ENCODE data around the gene ZFP90. TPM values are rescaled to one million over a fixed set of nuclear protein-coding genes. Genes with fewer than 3 reads are reported as not detected.

Gene ZFP90
- total RNA-seq, 1 experiment from 2014 or later, result 21.8 TPM

GRCh38 chr16:68490358-68490757, 48.7 kb upstream of the ZFP90 start:
- H2AFZ ChIP-seq (ENCODE audit: low read depth, low read length, poor library complexity, severe bottlenecking), result no peak overlapping the region
- ChIA-PET RAD21 (ENCODE audit: low non-redundant PET in 1 of 2, low total read pairs in 2 of 2, uncharacterized antibody in 2 of 2, unreplicated experiment in 2 of 2) (no interaction called here), POLR2A (no interaction called here), CTCF (no interaction called here)
- no peaks in the 10 kb centered on the region for H3K9me3 ChIP-seq (ENCODE audit: control insufficient read depth in 1 of 2, insufficient read depth in 1 of 2, low read depth in 1 of 2, low read length in 2 of 2)
- no peak overlapping the region for H3K9ac ChIP-seq (ENCODE audit: low read length)
- no peak for ATAC-seq
- H3K79me2 ChIP-seq (ENCODE audit: insufficient read depth, low read length), result no peaks in the 10 kb centered on the region
- H3K4me1 ChIP-seq (ENCODE audit: control insufficient read depth in 1 of 2, insufficient read depth in 2 of 2, low read length in 2 of 2), result peaks cover 10 to 17% of the 10 kb centered on the region in 2 experiments
- BruUV-seq (replicated peaks), result no TSS peak
- no peak overlapping the region for H3K27ac ChIP-seq (ENCODE audit: low read depth, low read length)
- TF ChIP-seq SIN3A (IDR thresholded peaks at IDR 0.05; ENCODE audit: low read depth) (no peak), CEBPB (IDR thresholded peaks at IDR 0.05; ENCODE audit: low read depth) (no peak), SRF (IDR thresholded peaks at IDR 0.05; ENCODE audit: low read depth) (no peak), ZFX (IDR thresholded peaks at IDR 0.05) (no peak), CTCF (IDR thresholded peaks at IDR 0.05 in 2 of 3, conservative IDR thresholded peaks at IDR 0.05 in 1 of 3; ENCODE audit: borderline replicate concordance in 1 of 3, insufficient read depth in 1 of 3, low read depth in 2 of 3, low read length in 2 of 3) (no peak), REST (IDR thresholded peaks at IDR 0.05; ENCODE audit: low read depth) (no peak), MAX (IDR thresholded peaks at IDR 0.05) (no peak), ATF3 (IDR thresholded peaks at IDR 0.05) (no peak), EZH2phosphoT487 (IDR thresholded peaks at IDR 0.05; ENCODE audit: borderline replicate concordance) (no peak), POLR2A (IDR thresholded peaks at IDR 0.05; ENCODE audit: borderline replicate concordance, extremely low read depth, insufficient read depth, insufficient read length) (no peak), POLR2AphosphoS5 (IDR thresholded peaks at IDR 0.05; ENCODE audit: low read depth, low read length) (no peak), YY1 (IDR thresholded peaks at IDR 0.05; ENCODE audit: extremely low read depth, insufficient replicate concordance, low read depth, low read length) (no peak), ZNF274 (IDR thresholded peaks at IDR 0.05; ENCODE audit: low read depth, low read length) (no peak), ZBTB33 (IDR thresholded peaks at IDR 0.05; ENCODE audit: extremely low read depth, insufficient replicate concordance, low read length) (no peak), JUND (IDR thresholded peaks at IDR 0.05) (no peak), EZH2 (IDR thresholded peaks at IDR 0.05) (no peak), SP1 (IDR thresholded peaks at IDR 0.05; ENCODE audit: low read depth) (no peak), ELF1 (IDR thresholded peaks at IDR 0.05; ENCODE audit: borderline replicate concordance, low read depth) (no peak)
- no peaks in the 10 kb centered on the region for H4K20me1 ChIP-seq (ENCODE audit: insufficient read depth)
- H3K27me3 ChIP-seq (ENCODE audit: insufficient read depth, low read length), result no peaks in the 10 kb centered on the region
- no peak for DNase-seq (ENCODE audit: low read depth, low spot score)
- H3K4me3 ChIP-seq (replicated peaks in 1 of 2; ENCODE audit: low read depth in 1 of 2, low read length in 2 of 2), result no peak overlapping the region
- H3K4me2 ChIP-seq (ENCODE audit: low read length), result peak overlapping the region; percentile 59
- intact Hi-C loops (cut with micrococcal nuclease), result no loop called here
- H3K36me3 ChIP-seq (ENCODE audit: control insufficient read depth in 1 of 2, insufficient read depth in 2 of 2, low read length in 2 of 2), result no peaks in the 10 kb centered on the region
- no peaks in the 10 kb centered on the region for H3K9me2 ChIP-seq (ENCODE audit: insufficient read depth)
